Neural cell (in vitro differentiated cells): ENCODE data around the gene SLC7A8.

ENCODE experiments used
- EP300 ChIP-seq: fragments of 450-650 bp; conservative IDR thresholded peaks from 2 replicates; pipeline ENCODE4 v1.6.1; 2014; ENCODE audit warnings: antibody characterized with exemption, mild to moderate bottlenecking, moderate library complexity; ENCODE audit not compliant: poor library complexity, severe bottlenecking
- EZH2 ChIP-seq: fragments of 200-600, 300-800 bp; shearing (Covaris generic), sonication (generic); IDR thresholded peaks from 2 replicates; pipeline ENCODE4 v1.6.1; 2014; ENCODE audit warnings: antibody characterized with exemption, low read length, borderline replicate concordance, mild to moderate bottlenecking; ENCODE audit not compliant: insufficient read depth, poor library complexity, severe bottlenecking
- POLR2AphosphoS5 ChIP-seq: IDR thresholded peaks from 2 replicates; pipeline ENCODE4 v1.6.1; 2012
- RAD21 ChIP-seq: fragments of 450-650 bp; conservative IDR thresholded peaks from 2 replicates; pipeline ENCODE4 v1.6.1; 2014; ENCODE audit warnings: antibody characterized with exemption, mild to moderate bottlenecking, moderate library complexity
- SMC3 ChIP-seq: fragments of 450-650 bp; conservative IDR thresholded peaks from 2 replicates; pipeline ENCODE4 v1.6.1; 2014; ENCODE audit warnings: antibody characterized with exemption, mild to moderate bottlenecking, moderate library complexity; ENCODE audit not compliant: poor library complexity
- TAF1 ChIP-seq: IDR thresholded peaks from 2 replicates; pipeline ENCODE4 v1.6.1; 2012; ENCODE audit warnings: low read depth
- TF ChIP-seq, protein P1 (sequence below): fragments of 450-650 bp; IDR thresholded peaks from 2 replicates; pipeline ENCODE4 v1.5.1; 2014; ENCODE audit warnings: antibody characterized with exemption, mild to moderate bottlenecking, moderate library complexity; ENCODE audit not compliant: poor library complexity, severe bottlenecking
- TF ChIP-seq, protein P2 (sequence below): IDR thresholded peaks from 2 replicates; pipeline ENCODE4 v1.6.1; 2012; ENCODE audit warnings: borderline replicate concordance

GRCh38 chr14:23171222-23171975 is 12.1 kb downstream of the SLC7A8 start:
- TF ChIP-seq, protein P1, sequence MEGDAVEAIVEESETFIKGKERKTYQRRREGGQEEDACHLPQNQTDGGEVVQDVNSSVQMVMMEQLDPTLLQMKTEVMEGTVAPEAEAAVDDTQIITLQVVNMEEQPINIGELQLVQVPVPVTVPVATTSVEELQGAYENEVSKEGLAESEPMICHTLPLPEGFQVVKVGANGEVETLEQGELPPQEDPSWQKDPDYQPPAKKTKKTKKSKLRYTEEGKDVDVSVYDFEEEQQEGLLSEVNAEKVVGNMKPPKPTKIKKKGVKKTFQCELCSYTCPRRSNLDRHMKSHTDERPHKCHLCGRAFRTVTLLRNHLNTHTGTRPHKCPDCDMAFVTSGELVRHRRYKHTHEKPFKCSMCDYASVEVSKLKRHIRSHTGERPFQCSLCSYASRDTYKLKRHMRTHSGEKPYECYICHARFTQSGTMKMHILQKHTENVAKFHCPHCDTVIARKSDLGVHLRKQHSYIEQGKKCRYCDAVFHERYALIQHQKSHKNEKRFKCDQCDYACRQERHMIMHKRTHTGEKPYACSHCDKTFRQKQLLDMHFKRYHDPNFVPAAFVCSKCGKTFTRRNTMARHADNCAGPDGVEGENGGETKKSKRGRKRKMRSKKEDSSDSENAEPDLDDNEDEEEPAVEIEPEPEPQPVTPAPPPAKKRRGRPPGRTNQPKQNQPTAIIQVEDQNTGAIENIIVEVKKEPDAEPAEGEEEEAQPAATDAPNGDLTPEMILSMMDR, result no peak
- no peak for TF ChIP-seq SMC3
- TF ChIP-seq RAD21, result no peak
- TF ChIP-seq EZH2, result no peak
- TF ChIP-seq TAF1, result no peak
- TF ChIP-seq EP300, result no peak
- TF ChIP-seq, protein P2, sequence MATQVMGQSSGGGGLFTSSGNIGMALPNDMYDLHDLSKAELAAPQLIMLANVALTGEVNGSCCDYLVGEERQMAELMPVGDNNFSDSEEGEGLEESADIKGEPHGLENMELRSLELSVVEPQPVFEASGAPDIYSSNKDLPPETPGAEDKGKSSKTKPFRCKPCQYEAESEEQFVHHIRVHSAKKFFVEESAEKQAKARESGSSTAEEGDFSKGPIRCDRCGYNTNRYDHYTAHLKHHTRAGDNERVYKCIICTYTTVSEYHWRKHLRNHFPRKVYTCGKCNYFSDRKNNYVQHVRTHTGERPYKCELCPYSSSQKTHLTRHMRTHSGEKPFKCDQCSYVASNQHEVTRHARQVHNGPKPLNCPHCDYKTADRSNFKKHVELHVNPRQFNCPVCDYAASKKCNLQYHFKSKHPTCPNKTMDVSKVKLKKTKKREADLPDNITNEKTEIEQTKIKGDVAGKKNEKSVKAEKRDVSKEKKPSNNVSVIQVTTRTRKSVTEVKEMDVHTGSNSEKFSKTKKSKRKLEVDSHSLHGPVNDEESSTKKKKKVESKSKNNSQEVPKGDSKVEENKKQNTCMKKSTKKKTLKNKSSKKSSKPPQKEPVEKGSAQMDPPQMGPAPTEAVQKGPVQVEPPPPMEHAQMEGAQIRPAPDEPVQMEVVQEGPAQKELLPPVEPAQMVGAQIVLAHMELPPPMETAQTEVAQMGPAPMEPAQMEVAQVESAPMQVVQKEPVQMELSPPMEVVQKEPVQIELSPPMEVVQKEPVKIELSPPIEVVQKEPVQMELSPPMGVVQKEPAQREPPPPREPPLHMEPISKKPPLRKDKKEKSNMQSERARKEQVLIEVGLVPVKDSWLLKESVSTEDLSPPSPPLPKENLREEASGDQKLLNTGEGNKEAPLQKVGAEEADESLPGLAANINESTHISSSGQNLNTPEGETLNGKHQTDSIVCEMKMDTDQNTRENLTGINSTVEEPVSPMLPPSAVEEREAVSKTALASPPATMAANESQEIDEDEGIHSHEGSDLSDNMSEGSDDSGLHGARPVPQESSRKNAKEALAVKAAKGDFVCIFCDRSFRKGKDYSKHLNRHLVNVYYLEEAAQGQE, result no peak
- no peak for TF ChIP-seq POLR2AphosphoS5
